ENCODE results near the gene CHRDL2.

The CHRDL2 gene

GRCh38 chr11:74749965-74750296 is 18.7 kb upstream of the CHRDL2 start:
- peak overlapping the region; percentile 91 for H3K27ac ChIP-seq
- peak overlapping the region; percentile 75; the same call in 1 of the 2 replicates for H2AFZ ChIP-seq (ENCODE audit: low read depth)

GRCh38 chr11:74749127-74749964 is 18.1 kb upstream of the CHRDL2 start:
- Histone ChIP-seq H3K9ac (peak overlapping the region; percentile 95), H3K27me3 (ENCODE audit: insufficient read depth, low read depth) (no peaks in the 10 kb centered on the region), H3K79me2 (ENCODE audit: insufficient read depth, low read depth) (peaks cover 49% of the 10 kb centered on the region), H3K4me2 (peak overlapping the region; percentile 72), H3K4me1 (ENCODE audit: low read depth, poor library complexity, severe bottlenecking) (peaks cover 30% of the 10 kb centered on the region), H3K27ac (peak overlapping the region; percentile 91), H2AFZ (ENCODE audit: low read depth) (peak overlapping the region; percentile 75), H3K36me3 (ENCODE audit: insufficient read depth) (no peaks in the 10 kb centered on the region), H3K4me3 (IDR thresholded peaks at IDR 0.05; ENCODE audit: insufficient read depth, low read depth, low read length) (no peak overlapping the region), H4K20me1 (ENCODE audit: insufficient read depth) (no peaks in the 10 kb centered on the region)
- no peak for TF ChIP-seq CTCF (conservative IDR thresholded peaks at IDR 0.05; ENCODE audit: low read depth, low read length)

More at GRCh38 chr11:74749965-74750296, 18.7 kb upstream of the CHRDL2 start:
- H3K4me3 ChIP-seq (IDR thresholded peaks at IDR 0.05; ENCODE audit: insufficient read depth, low read depth, low read length), result no peak overlapping the region
- H3K4me1 ChIP-seq (ENCODE audit: low read depth, poor library complexity, severe bottlenecking), result peaks cover 30% of the 10 kb centered on the region
- no peaks in the 10 kb centered on the region for H3K36me3 ChIP-seq (ENCODE audit: insufficient read depth)
- no peaks in the 10 kb centered on the region for H4K20me1 ChIP-seq (ENCODE audit: insufficient read depth)
- peaks cover 55% of the 10 kb centered on the region for H3K79me2 ChIP-seq (ENCODE audit: insufficient read depth, low read depth)
- no peak for TF ChIP-seq CTCF (conservative IDR thresholded peaks at IDR 0.05; ENCODE audit: low read depth, low read length)
- H3K9ac ChIP-seq, result peak overlapping the region; percentile 95
- H3K4me2 ChIP-seq, result peak overlapping the region; percentile 72
- no peaks in the 10 kb centered on the region for H3K27me3 ChIP-seq (ENCODE audit: insufficient read depth, low read depth)

- Histone ChIP-seq H3K27me3 (ENCODE audit: insufficient read depth, low read depth) (no peaks in the 10 kb centered on the region), H4K20me1 (ENCODE audit: insufficient read depth) (no peaks in the 10 kb centered on the region), H3K27ac (peak within 1 kb of the TSS; percentile 91), H3K4me2 (peak within 1 kb of the TSS; percentile 72), H3K4me1 (ENCODE audit: low read depth, poor library complexity, severe bottlenecking) (peaks cover 30% of the 10 kb centered on the region), H2AFZ (ENCODE audit: low read depth) (peak within 1 kb of the TSS; percentile 87), H3K79me2 (ENCODE audit: insufficient read depth, low read depth) (peaks cover 40% of the 10 kb centered on the region), H3K9ac (peak within 1 kb of the TSS; percentile 95), H3K4me3 (IDR thresholded peaks at IDR 0.05; ENCODE audit: insufficient read depth, low read depth, low read length) (no peak within 1 kb of the TSS), H3K36me3 (ENCODE audit: insufficient read depth) (no peaks in the 10 kb centered on the region)
- no peak for TF ChIP-seq CTCF (conservative IDR thresholded peaks at IDR 0.05; ENCODE audit: low read depth, low read length)
Observed at GRCh38 chr11:74748211-74749126, 17.2 kb upstream of the CHRDL2 start, which contains the start of gene RNF169. Gene RNF169, plus strand, starts transcription at chr11:74748849. Its CDS starts 32 bp downstream, at chr11:74748881.

GRCh38 chr11:74746868-74747267 is 15.6 kb upstream of the CHRDL2 start:
- Histone ChIP-seq H3K36me3 (ENCODE audit: insufficient read depth) (no peaks in the 10 kb centered on the region), H3K4me3 (IDR thresholded peaks at IDR 0.05; ENCODE audit: insufficient read depth, low read depth, low read length) (no peak overlapping the region), H3K9ac (no peak overlapping the region), H3K79me2 (ENCODE audit: insufficient read depth, low read depth) (peaks cover 26% of the 10 kb centered on the region), H2AFZ (ENCODE audit: low read depth) (no peak overlapping the region), H4K20me1 (ENCODE audit: insufficient read depth) (no peaks in the 10 kb centered on the region), H3K27me3 (ENCODE audit: insufficient read depth, low read depth) (no peaks in the 10 kb centered on the region), H3K4me1 (ENCODE audit: low read depth, poor library complexity, severe bottlenecking) (peaks cover 30% of the 10 kb centered on the region), H3K27ac (no peak overlapping the region), H3K4me2 (no peak overlapping the region)
- TF ChIP-seq CTCF (conservative IDR thresholded peaks at IDR 0.05; ENCODE audit: low read depth, low read length), result no peak
